Loucy (cell line): ENCODE measurements around the gene ZNF805.
"Not testable (repeated sequence)": the region's sequence is repeated elsewhere in the genome, so short reads cannot be mapped to it uniquely, and the experiment has no call there.

ENCODE experiments used
- H2AFZ ChIP-seq: fragments of 200-600 bp; sonication (generic); 2 replicates; pipeline ENCODE4 v1.6.0; 2016; ENCODE audit warnings: antibody characterized with exemption, mild to moderate bottlenecking, low read length, moderate library complexity
- H3F3A ChIP-seq: fragments of 200-600 bp; 2 replicates; pipeline ENCODE4 v1.6.0; 2016; ENCODE audit warnings: antibody characterized with exemption, low read depth, mild to moderate bottlenecking
- H3K27me3 ChIP-seq: fragments of 200-600 bp; sonication (generic); 2 replicates; pipeline ENCODE4 v1.6.1; 2014; ENCODE audit warnings: low read length, mild to moderate bottlenecking; ENCODE audit not compliant: insufficient read depth, poor library complexity, severe bottlenecking
- H3K36me3 ChIP-seq: fragments of 200-600 bp; sonication (generic); 2 replicates; pipeline ENCODE4 v1.6.1; 2016; ENCODE audit warnings: low read length; ENCODE audit not compliant: insufficient read depth
- H3K4me1 ChIP-seq: fragments of 200-600 bp; sonication (generic); 2 replicates; pipeline ENCODE4 v1.5.1; 2014; ENCODE audit warnings: low read length, mild to moderate bottlenecking; ENCODE audit not compliant: insufficient read depth, poor library complexity, severe bottlenecking
- H3K4me2 ChIP-seq: fragments of 200-600 bp; sonication (generic); 2 replicates; pipeline ENCODE4 v1.6.0; 2014; ENCODE audit warnings: antibody characterized with exemption, low read length, low read depth, mild to moderate bottlenecking; ENCODE audit not compliant: poor library complexity, severe bottlenecking
- H3K4me3 ChIP-seq: fragments of 200-600 bp; sonication (generic); 2 replicates; pipeline ENCODE4 v1.5.1; 2014; ENCODE audit warnings: low read length, mild to moderate bottlenecking, mixed read lengths; ENCODE audit not compliant: poor library complexity, severe bottlenecking
- H3K79me2 ChIP-seq: fragments of 200-600 bp; sonication (generic); 2 replicates; pipeline ENCODE4 v1.6.1; 2014; ENCODE audit warnings: low read length; ENCODE audit not compliant: insufficient read depth
- H3K9ac ChIP-seq: fragments of 200-600 bp; sonication (generic); 2 replicates; pipeline ENCODE4 v1.6.0; 2014; ENCODE audit warnings: mild to moderate bottlenecking, low read depth, low read length, moderate library complexity; ENCODE audit not compliant: poor library complexity, severe bottlenecking
- H3K9me2 ChIP-seq: fragments of 200-600 bp; sonication (generic); replicated peaks from 2 replicates; pipeline ENCODE4 v1.6.1; 2016; ENCODE audit warnings: low read depth, low read length, mixed read lengths
- H3K9me3 ChIP-seq: fragments of 200-600 bp; sonication (generic); 2 replicates; pipeline ENCODE4 v1.6.1; 2014; ENCODE audit warnings: mild to moderate bottlenecking, antibody characterized with exemption, low read length, low read depth; ENCODE audit not compliant: insufficient read depth
- H4K20me1 ChIP-seq: fragments of 200-600 bp; sonication (generic); 2 replicates; pipeline ENCODE4 v1.6.0; 2014; ENCODE audit warnings: antibody characterized with exemption, low read length, mild to moderate bottlenecking; ENCODE audit not compliant: insufficient read depth, poor library complexity, severe bottlenecking
- EZH2phosphoT487 ChIP-seq: fragments of 200-600 bp; IDR thresholded peaks from 2 replicates; pipeline ENCODE4 v1.6.1; 2018; ENCODE audit warnings: antibody characterized with exemption, mild to moderate bottlenecking, moderate library complexity, borderline replicate concordance
- TF ChIP-seq, protein P1 (sequence below): fragments of 200-600 bp; sonication (generic); conservative IDR thresholded peaks from 2 replicates; pipeline ENCODE4 v1.5.1; 2014; ENCODE audit warnings: mild to moderate bottlenecking, antibody characterized with exemption, low read length

The ZNF805 gene

DNA sequence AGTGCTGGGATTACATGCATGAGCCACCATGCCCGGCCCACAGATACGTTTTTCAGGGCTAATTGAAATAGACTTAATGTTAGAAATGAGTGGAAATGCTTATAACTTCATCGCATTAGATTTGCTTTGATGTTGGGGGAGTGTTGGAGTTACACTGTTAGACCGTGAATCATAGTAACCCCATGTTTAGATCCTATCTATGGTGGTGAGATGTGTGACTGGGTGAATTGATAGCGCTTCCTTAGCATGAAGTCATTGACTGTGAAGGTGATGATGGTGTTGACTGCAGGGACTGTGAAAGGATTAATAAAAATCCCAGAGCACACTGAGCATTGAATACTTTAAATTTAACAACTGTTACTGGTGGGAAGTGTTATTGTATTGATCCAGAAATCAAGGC, 47.4 kb upstream of the ZNF805 start:
- no peak for TF ChIP-seq EZH2phosphoT487
- TF ChIP-seq, protein P1, sequence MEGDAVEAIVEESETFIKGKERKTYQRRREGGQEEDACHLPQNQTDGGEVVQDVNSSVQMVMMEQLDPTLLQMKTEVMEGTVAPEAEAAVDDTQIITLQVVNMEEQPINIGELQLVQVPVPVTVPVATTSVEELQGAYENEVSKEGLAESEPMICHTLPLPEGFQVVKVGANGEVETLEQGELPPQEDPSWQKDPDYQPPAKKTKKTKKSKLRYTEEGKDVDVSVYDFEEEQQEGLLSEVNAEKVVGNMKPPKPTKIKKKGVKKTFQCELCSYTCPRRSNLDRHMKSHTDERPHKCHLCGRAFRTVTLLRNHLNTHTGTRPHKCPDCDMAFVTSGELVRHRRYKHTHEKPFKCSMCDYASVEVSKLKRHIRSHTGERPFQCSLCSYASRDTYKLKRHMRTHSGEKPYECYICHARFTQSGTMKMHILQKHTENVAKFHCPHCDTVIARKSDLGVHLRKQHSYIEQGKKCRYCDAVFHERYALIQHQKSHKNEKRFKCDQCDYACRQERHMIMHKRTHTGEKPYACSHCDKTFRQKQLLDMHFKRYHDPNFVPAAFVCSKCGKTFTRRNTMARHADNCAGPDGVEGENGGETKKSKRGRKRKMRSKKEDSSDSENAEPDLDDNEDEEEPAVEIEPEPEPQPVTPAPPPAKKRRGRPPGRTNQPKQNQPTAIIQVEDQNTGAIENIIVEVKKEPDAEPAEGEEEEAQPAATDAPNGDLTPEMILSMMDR = no peak
- H3K4me2 ChIP-seq = peak overlapping the region; percentile 98
- peak overlapping the region; percentile 95 for H3K4me3 ChIP-seq

DNA sequence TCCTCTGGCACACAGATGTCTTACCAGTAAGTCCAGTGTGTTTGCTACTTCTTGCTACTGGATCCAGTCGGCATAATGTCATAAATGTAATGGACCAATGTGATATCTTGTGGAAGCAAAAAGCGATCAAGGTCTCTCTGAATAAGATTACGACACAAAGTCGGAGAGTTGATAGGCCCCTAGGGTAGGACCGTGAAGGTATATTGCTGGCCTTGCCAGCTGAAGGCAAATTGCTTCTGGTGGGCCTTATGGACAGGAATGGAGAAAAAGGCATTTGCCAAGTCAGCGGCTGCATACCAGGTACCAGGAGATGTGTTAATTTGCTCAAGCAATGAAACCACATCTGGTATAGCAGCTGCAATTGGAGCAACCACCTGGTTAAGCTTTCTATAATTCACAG, 42.6 kb upstream of the ZNF805 start:
- Histone ChIP-seq H3K36me3 (peaks cover 24% of the 10 kb centered on the region; the same call in 1 of the 2 replicates), H3K79me2 (peaks cover 23% of the 10 kb centered on the region), H3K4me1 (peaks cover 10% of the 10 kb centered on the region)
- not testable (repeated sequence) for H3K9me2 ChIP-seq, H3K4me2 ChIP-seq, H3K9me3 ChIP-seq, H3F3A ChIP-seq, H2AFZ ChIP-seq, H3K27me3 ChIP-seq, H3K4me3 ChIP-seq, H4K20me1 ChIP-seq, H3K9ac ChIP-seq

More for the DNA sequence above, 47.4 kb upstream of the ZNF805 start:
- no peaks in the 10 kb centered on the region for H3F3A ChIP-seq
- peaks cover 24% of the 10 kb centered on the region; the same call in 1 of the 2 replicates for H3K36me3 ChIP-seq
- no peaks in the 10 kb centered on the region for H3K9me2 ChIP-seq
- peaks cover 9% of the 10 kb centered on the region; the same call in 1 of the 2 replicates for H3K9me3 ChIP-seq
- no peak overlapping the region for H2AFZ ChIP-seq
- H3K4me1 ChIP-seq = peaks cover 20% of the 10 kb centered on the region
- peaks cover 7% of the 10 kb centered on the region for H4K20me1 ChIP-seq
- peaks cover 29% of the 10 kb centered on the region for H3K79me2 ChIP-seq
- H3K27me3 ChIP-seq = peaks cover 26% of the 10 kb centered on the region
- H3K9ac ChIP-seq = peak overlapping the region; percentile 88

DNA sequence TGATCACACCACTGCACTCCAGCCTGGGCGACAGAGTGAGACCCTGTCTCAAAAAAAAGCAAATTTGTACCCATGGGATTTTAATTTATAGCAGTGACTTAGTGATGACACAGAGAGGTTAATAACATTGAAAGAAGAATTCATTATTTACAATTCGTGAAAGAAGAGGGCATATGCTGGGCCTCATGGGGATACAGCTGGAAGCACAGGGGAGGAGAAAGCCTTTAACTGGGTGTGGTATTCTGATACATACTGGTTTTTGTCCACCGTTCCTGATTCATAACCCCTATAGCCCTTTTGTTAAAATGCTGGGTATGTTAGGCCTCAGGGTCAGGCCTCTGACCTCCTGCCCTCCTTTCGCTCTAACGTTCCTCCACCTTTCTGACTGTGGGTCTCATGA, 38.3 kb upstream of the ZNF805 start:
- Histone ChIP-seq H3K9me3 (no peaks in the 10 kb centered on the region), H3K4me2 (no peak overlapping the region), H3F3A (no peaks in the 10 kb centered on the region), H3K36me3 (peaks cover 12% of the 10 kb centered on the region; the same call in 1 of the 2 replicates), H3K79me2 (peaks cover 15% of the 10 kb centered on the region; the same call in 1 of the 2 replicates), H4K20me1 (no peaks in the 10 kb centered on the region), H3K4me3 (no peak overlapping the region), H3K4me1 (no peaks in the 10 kb centered on the region), H2AFZ (no peak overlapping the region), H3K27me3 (no peaks in the 10 kb centered on the region), H3K9me2 (no peaks in the 10 kb centered on the region), H3K9ac (no peak overlapping the region)
- no peak for TF ChIP-seq EZH2phosphoT487
- TF ChIP-seq, protein P1 = no peak

DNA sequence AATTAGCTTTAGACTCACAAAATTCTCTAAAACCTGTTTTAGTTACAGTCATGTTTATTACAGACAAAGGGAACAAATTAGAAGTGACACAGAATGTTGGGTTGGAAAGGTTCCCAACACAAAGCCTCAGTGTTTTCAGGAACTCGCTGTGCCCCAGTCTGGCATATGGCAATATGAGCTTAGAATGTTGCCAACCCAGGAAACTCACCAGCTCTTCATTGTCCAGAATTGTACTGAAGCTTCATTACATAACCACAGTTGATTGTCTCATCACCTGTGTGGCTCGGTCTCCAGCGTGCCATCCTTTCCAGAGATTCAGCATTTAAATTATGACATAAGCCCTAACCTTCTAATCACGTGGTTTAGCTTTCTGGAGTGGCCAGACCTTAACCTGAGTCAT, 30.1 kb upstream of the ZNF805 start:
- TF ChIP-seq EZH2phosphoT487 = no peak
- TF ChIP-seq, protein P1 = no peak
- H3K4me2 ChIP-seq = no peak overlapping the region
- no peaks in the 10 kb centered on the region for H3K9me3 ChIP-seq
- H3K9ac ChIP-seq = no peak overlapping the region
- no peak overlapping the region for H3K4me3 ChIP-seq
- H4K20me1 ChIP-seq = no peaks in the 10 kb centered on the region
- H3K9me2 ChIP-seq = no peaks in the 10 kb centered on the region
- no peaks in the 10 kb centered on the region for H3K4me1 ChIP-seq
- H3F3A ChIP-seq = no peaks in the 10 kb centered on the region
- no peaks in the 10 kb centered on the region for H3K27me3 ChIP-seq
- H2AFZ ChIP-seq = no peak overlapping the region
- no peaks in the 10 kb centered on the region for H3K79me2 ChIP-seq
- H3K36me3 ChIP-seq = peaks cover 52% of the 10 kb centered on the region; the same call in 1 of the 2 replicates
